Right cardiac atrium (tissue), 5 donors: ENCODE data around the gene TFRC. TPM values are rescaled to one million over a fixed set of nuclear protein-coding genes. Genes with fewer than 3 reads are reported as not detected.
"Not testable (repeated sequence)": the region's sequence is repeated elsewhere in the genome, so short reads cannot be mapped to it uniquely, and the experiment has no call there.

ENCODE experiments used
- ATAC-seq, 2 donors: fragments of 200-7000 bp; cut with Tn5 transposase; one replicate each; pipeline versions ENCODE4 v1.8.0 to v1.9.1; 2020; ENCODE audit warnings: moderate library complexity in 2 of 2, mild to moderate bottlenecking in 1 of 2
- DNase-seq, 3 donors: peaks; one replicate each; pipeline ENCODE4 v3.0.0-alpha.2; 2020
- H3K27ac ChIP-seq: one replicate; pipeline ENCODE4 v1.5.1; 2013; ENCODE audit warnings: mild to moderate bottlenecking, low read length, control low read depth, moderate library complexity
- H3K27me3 ChIP-seq: one replicate; pipeline ENCODE4 v1.6.1; 2013; ENCODE audit not compliant: control insufficient read depth, insufficient read depth
- H3K4me1 ChIP-seq: one replicate; pipeline ENCODE4 v1.6.1; 2013; ENCODE audit warnings: low read length; ENCODE audit not compliant: control insufficient read depth, insufficient read depth
- H3K4me3 ChIP-seq: one replicate; pipeline ENCODE4 v1.5.1; 2013; ENCODE audit warnings: low read length, control low read depth
- H3K9me3 ChIP-seq: one replicate; pipeline ENCODE4 v1.6.1; 2013; ENCODE audit warnings: low read length; ENCODE audit not compliant: control insufficient read depth
- WGBS: extraction: QIAGEN DNeasy Blood & Tissue Kit; methylation state at CpG from one replicate; pipeline ENCODE4 v1.1.7; 2013; 5-methylcytosine and 5-hydroxymethylcytosine counted together
- intact Hi-C, 4 donors: fragments of 100-400 bp; cut with DNase I; formaldehyde crosslinking; loops; one replicate each; pipeline versions ENCODE4 v1.11.0 to v1.14.0; 2022 to 2023
- polyA plus RNA-seq: library from polyadenylated mRNA; stranded (reverse); fragments of 200-250 nt; gene quantifications from one replicate; pipeline ENCODE4 v1.2.3, GENCODE V29; 2013
- total RNA-seq, 4 donors: library from RNA; stranded (reverse); fragmentation: NEBNext Ultra II Directional; extraction: Animal tissue kit (Norgen Biotek cat#: 25700); gene quantifications; one replicate each; pipeline ENCODE4 v1.2.1, GENCODE V29; 2021
- donor health status: healthy with polysubstance abuse.
- donor health status: DM: no; HTN: yes; CAD: no.
- donor health status: DM: no; HTN: no; CAD: no.
- donor health status: DM: no; HTN: yes; CAD: no; lungs with severe emphysema.
- donor health status: DM: yes; HTN: yes; CAD: no.

The TFRC gene
- total and polyA plus RNA-seq, 5 donors: 23.4 to 199 (median 88.7) TPM

DNA sequence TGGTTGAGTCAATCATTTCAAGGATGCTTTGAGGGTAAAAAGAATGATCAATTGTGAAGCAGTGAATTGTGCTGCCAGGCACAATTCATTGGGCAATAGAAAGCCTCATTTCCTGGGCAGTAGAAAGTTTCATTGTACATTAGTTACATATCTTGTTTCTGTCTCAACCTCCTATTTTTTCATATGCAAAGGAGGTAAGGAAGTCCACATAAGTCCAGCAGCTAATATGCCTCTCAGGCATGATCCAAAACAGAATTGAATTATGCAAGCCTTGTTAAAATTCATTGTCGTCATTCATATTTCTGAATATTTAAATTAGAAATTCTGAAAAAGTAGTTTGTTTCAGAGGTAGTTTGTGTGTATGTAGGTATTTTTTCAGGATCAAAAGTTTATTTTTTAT is 65.8 kb downstream of the TFRC start:
- intact Hi-C loops: no loop called here
- WGBS: 92% methylated on average over 1 of the region's 1 CpG

GRCh38 chr3:196013587-196014487 is 68.1 kb downstream of the TFRC start:
- intact Hi-C loops: no loop called here
- DNase-seq (no peak), ATAC-seq (peak in 1 of 2 donors; percentile 14)
- Histone ChIP-seq H3K4me3 (no peak overlapping the region), H3K27me3 (no peaks in the 10 kb centered on the region), H3K27ac (no peak overlapping the region), H3K4me1 (no peaks in the 10 kb centered on the region), H3K9me3 (no peaks in the 10 kb centered on the region)
- WGBS: 88% methylated on average over 15 of the region's 15 CpGs

More for the DNA sequence above, 65.8 kb downstream of the TFRC start:
- no peak overlapping the region for H3K4me3 ChIP-seq
- ATAC-seq (no peak), DNase-seq (no peak)
- no peak overlapping the region for H3K27ac ChIP-seq
- no peaks in the 10 kb centered on the region for H3K4me1 ChIP-seq
- no peaks in the 10 kb centered on the region for H3K27me3 ChIP-seq
- H3K9me3 ChIP-seq: no peaks in the 10 kb centered on the region

GRCh38 chr3:196012941-196013476 is 68.9 kb downstream of the TFRC start:
- 86% methylated on average over 15 of the region's 15 CpGs for WGBS
- intact Hi-C loops: no loop called here
- no peak for ATAC-seq
- Histone ChIP-seq H3K27ac (no peak overlapping the region), H3K9me3 (no peaks in the 10 kb centered on the region), H3K27me3 (no peaks in the 10 kb centered on the region), H3K4me3 (no peak overlapping the region), H3K4me1 (no peaks in the 10 kb centered on the region)
- DNase-seq: no peak

DNA sequence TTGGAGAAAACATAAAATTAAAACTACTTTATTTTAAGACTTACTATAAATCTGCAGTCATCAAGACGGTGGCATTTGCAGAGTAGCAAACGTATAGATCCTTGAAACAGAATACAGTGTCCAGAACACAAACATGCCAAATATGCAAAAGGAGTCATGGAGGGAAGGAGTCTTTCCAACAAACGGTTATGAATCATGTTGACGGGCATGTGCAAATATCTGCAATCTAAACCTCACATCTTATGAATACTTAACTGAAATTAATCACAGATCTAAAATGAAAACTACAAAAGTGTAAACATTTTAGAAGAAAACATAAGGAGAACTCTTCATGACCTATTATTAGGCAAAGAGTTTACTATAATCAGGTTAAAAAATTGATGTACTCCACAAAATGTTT is 69.4 kb downstream of the TFRC start:
- no peaks in the 10 kb centered on the region for H3K4me1 ChIP-seq
- no peaks in the 10 kb centered on the region for H3K9me3 ChIP-seq
- ATAC-seq: no peak
- no peaks in the 10 kb centered on the region for H3K27me3 ChIP-seq
- no peak overlapping the region for H3K27ac ChIP-seq
- DNase-seq: no peak
- H3K4me3 ChIP-seq: no peak overlapping the region
- intact Hi-C loops: no loop called here
- 76% methylated on average over 4 of the region's 4 CpGs for WGBS

- no peak overlapping the region for H3K27ac ChIP-seq
- H3K27me3 ChIP-seq: no peaks in the 10 kb centered on the region
- H3K4me1 ChIP-seq: no peaks in the 10 kb centered on the region
- intact Hi-C loops: no loop called here
- H3K9me3 ChIP-seq: no peaks in the 10 kb centered on the region
- 83% methylated on average over 5 of the region's 5 CpGs for WGBS
- no peak overlapping the region for H3K4me3 ChIP-seq
- no peak for DNase-seq
- ATAC-seq: no peak
These were observed 72.4 kb downstream of the TFRC start for GRCh38 chr3:196009456-196009855.

GRCh38 chr3:196008929-196009328 is 73.0 kb downstream of the TFRC start:
- H3K27ac ChIP-seq: no peak overlapping the region
- H3K27me3 ChIP-seq: no peaks in the 10 kb centered on the region
- ATAC-seq (peak in 1 of 2 donors; percentile 23), DNase-seq (no peak)
- no peaks in the 10 kb centered on the region for H3K9me3 ChIP-seq
- H3K4me3 ChIP-seq: no peak overlapping the region
- no peaks in the 10 kb centered on the region for H3K4me1 ChIP-seq
- intact Hi-C loops: no loop called here
- WGBS: 87% methylated on average over 9 of the region's 9 CpGs

GRCh38 chr3:196008387-196008786 is 73.5 kb downstream of the TFRC start:
- Histone ChIP-seq H3K4me1 (no peaks in the 10 kb centered on the region), H3K4me3 (no peak overlapping the region), H3K9me3 (no peaks in the 10 kb centered on the region), H3K27ac (no peak overlapping the region), H3K27me3 (no peaks in the 10 kb centered on the region)
- ATAC-seq: no peak
- 88% methylated on average over 18 of the region's 18 CpGs for WGBS
- intact Hi-C loops: no loop called here
- DNase-seq: no peak

GRCh38 chr3:196007744-196008335 is 74.0 kb downstream of the TFRC start:
- ATAC-seq (no peak), DNase-seq (no peak)
- H3K4me1 ChIP-seq: no peaks in the 10 kb centered on the region
- no peak overlapping the region for H3K27ac ChIP-seq
- H3K9me3 ChIP-seq: no peaks in the 10 kb centered on the region
- no peaks in the 10 kb centered on the region for H3K27me3 ChIP-seq
- intact Hi-C loops: no loop called here
- 80% methylated on average over 11 of the region's 11 CpGs for WGBS
- H3K4me3 ChIP-seq: no peak overlapping the region

DNA sequence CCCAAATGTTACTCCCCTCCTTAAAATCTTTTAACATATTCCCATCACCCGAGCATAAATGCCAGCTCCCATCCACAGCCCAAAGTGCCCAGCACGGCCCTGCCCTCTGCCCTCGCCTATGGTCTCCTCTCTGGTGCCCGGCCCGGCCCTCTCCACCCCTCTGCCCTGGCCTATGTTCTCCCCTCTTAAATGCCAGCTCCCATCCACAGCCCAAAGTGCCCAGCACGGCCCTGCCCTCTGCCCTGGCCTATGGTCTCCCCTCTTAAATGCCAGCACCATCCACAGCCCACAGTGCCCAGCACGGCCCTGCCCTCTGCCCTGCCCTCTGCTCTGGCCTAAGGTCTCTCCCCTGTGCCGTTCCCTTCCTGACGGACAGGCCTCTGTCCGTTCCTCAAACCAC is 76.6 kb downstream of the TFRC start:
- DNase-seq, ATAC-seq, H3K9me3 ChIP-seq, H3K4me3 ChIP-seq, H3K27ac ChIP-seq, H3K27me3 ChIP-seq, H3K4me1 ChIP-seq, intact Hi-C loops: not testable (repeated sequence)
- 70% methylated on average over 10 of the region's 10 CpGs for WGBS

- H3K27ac ChIP-seq, H3K4me3 ChIP-seq, intact Hi-C loops, H3K27me3 ChIP-seq, H3K9me3 ChIP-seq, ATAC-seq, H3K4me1 ChIP-seq: not testable (repeated sequence)
- peak in 1 of 3 donors; percentile 11 for DNase-seq
- 81% methylated on average over 17 of the region's 17 CpGs for WGBS
These were observed 77.4 kb downstream of the TFRC start for GRCh38 chr3:196004359-196005052.

DNA sequence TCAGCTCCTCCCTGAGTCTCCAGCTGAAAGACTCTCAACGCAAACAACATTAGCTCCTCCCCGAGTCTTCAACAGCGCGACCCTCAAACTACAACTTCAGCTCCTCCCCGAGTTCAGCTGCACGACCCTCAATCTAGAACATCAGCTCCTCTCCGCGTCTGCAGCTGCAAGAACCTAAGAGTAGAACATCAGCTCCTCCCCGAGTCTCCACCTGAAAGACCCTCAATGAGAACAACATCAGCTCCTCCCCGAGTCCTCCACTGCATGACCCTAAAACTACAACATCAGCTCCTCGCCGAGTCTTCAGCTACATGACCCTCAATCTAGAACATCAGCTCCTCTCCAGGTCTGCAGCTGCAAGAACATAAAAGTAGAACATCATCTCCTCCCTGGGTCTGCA is 78.3 kb downstream of the TFRC start:
- no peaks in the 10 kb centered on the region for H3K4me1 ChIP-seq
- WGBS: 94% methylated on average over 12 of the region's 12 CpGs
- no peak overlapping the region for H3K4me3 ChIP-seq
- intact Hi-C loops: no loop called here
- DNase-seq (no peak), ATAC-seq (no peak)
- H3K27ac ChIP-seq: no peak overlapping the region
- no peaks in the 10 kb centered on the region for H3K9me3 ChIP-seq
- H3K27me3 ChIP-seq: no peaks in the 10 kb centered on the region
